Stimulated activated CD4-positive, alpha-beta T cell treated with anti-CD3 and anti-CD28 coated beads, Interleukin-4, amount 100 ng/mL, for 24 hours (primary cell): Measurements from ENCODE around the gene SLCO4A1.

ENCODE experiments used
- DNase-seq: peaks from one replicate; pipeline ENCODE4 v3.0.0-alpha.2; 2020

SLCO4A1 gene

DNA sequence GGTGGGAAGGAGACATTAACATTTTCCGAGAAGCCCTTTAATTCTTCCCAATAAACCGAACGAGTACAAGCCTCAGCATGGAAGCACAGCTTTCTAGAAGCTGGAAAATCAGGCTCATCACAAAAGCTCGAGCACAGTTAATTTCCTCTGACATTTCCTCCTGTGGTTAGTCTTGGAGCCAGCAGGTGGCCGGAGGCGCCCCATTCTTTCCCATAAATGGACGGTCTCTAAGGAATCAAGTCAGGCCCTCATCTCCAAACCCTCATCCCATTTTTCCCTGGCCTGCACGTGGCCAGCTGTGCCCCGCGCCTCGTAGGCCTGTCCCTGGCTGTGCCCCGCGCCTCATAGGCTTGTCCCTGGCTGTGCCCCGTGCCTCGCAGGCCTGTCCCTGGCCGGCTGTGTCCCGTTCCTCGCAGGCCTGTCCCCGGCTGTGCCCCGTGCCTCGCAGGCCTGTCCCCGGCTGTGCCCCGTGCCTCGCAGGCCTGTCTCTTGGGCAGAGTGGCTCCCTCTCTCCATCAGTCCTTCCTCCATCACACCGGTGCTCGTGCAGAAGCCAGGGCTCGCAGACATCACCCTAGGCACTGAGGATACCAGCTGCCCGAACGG is 46.7 kb downstream of the SLCO4A1 start:
- DNase-seq: no peak

DNA sequence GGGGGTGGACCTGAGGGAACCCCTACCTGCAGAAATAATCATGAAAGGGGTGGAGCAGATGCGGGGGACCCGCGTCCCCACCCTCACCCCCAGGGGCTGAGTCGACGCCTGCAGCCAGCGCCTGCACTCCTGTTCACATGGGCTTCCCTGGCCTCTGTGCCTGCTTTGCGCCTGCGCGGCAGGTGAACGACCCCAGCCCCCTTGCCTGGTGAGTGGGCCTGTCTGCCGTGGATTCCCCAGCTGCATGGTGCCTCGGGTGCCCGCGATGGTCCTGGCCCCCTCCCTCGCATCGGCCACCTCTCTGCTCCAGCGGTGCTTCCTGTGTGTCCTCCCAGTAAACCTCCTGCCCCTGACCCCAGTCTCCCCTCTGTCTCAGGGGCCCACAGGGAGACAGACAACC is 47.6 kb downstream of the SLCO4A1 start:
- DNase-seq: no peak

DNA sequence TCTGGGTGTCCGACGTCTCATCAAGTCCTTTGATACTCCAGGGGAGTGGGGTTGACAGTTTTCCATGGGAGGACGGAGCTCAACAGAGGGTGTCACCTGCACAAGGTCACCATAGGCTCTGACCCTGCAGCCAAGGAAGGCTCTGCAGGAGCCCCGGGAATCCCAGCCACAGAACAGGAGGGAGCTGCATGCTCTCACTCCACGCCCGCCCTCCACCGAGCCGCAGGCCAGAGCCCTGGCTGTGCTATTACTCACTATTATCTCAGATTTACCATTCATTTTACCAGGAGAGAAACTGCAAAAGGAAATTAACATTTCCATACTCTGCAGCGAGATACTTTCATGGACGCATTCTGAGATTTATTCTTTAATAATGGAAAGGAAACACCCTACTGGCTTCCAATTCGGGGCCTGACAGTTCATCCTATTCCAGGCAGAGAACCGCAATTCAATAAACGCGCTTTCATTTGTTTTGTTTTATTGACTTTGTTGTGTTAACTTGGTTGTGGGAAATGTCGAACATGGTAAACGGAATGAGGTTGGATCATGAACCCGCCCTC is 48.0 kb downstream of the SLCO4A1 start:
- DNase-seq: no peak

DNA sequence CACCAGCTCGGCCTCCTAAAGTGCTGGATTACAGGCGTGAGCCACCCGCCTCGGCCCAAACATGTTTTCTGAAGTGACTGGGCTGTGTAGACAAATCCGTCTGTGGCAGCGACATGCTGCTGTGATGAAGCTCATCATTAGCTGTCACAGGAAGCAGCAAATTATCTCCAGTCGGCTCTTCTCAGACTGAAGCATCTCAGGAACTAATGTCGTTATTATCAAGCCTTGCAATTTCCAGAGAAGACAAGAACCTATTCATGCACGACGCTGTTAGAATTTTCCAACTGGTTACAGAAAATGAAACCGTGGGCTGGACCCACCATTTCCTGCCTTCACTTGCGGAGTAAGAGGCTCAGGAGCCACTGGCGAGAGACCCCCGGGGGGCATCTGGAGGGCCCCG is 49.2 kb downstream of the SLCO4A1 start:
- no peak for DNase-seq

DNA sequence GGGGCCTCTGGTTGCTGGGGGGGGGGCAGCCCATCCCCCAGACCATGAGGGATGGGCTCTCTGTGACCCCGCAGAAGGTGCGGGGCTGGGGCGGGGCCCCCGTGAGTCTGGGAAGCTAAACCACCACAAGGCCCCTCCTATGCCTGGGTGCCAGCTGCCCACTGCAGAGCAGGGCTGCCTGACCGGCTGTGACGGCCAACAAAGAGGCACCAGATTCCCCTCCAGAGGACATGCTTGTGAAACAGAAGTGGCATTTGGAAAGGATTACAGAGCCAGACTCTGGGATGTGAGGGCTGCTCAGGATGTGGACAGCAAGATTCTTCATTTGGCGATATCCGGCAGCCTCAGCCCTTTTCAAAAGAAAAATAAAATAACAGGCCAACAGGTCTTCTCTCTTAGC is 49.9 kb downstream of the SLCO4A1 start:
- DNase-seq: no peak

DNA sequence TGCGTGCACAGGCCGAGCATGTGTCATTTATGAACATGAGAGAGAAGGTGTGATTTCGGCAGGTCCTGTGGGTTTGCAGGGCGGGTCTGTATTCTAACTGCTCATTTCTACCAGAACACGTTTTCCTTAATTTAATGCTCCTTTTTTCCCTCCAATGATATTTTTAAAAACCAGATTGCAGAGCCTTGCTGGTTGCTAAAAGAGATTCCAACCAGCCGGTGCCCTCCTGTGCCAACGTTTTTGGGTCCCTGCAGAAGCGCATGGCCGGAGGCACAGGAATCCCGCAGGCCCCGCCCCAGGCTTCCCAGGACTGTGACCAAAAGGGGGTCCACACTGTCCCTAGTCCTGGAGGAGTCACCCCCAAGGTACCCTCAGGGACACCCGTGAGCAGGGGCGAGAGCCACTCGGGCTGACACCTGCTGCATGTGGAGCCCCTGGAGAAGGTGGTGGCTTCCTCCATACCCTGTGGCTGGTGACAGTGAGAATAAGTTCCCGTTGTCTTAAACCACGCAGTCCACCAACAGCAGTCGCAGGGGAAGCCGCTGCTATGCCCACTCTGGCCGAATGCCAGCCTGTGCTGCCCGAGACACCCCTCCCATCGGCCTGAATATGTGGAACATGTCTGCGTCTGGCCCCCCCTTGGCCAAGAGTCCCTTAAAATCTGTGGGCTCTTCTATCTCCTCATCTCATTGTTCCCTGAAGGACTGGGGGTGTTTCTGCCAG is 50.7 kb downstream of the SLCO4A1 start:
- DNase-seq: no peak

DNA sequence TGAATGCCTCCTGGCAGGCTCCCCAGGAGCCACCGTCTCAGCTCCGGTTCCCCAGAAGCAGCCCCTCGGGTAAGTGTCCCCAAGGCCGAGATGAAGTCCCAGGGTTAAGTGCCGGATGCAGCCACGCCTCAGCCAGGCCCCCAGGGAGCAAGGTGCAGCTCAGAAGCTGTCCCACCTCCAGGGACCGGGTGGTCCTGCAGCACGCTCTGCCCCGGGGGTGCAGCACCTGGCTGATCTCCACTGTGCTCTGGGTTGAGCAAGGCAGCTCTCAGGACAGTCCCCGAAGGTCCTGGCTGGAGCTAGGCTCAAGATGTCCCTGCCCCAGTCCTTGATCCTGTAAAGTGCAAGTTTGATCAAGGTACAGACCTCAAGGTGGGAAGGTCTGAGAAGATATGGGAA is 51.2 kb downstream of the SLCO4A1 start:
- no peak for DNase-seq

DNA sequence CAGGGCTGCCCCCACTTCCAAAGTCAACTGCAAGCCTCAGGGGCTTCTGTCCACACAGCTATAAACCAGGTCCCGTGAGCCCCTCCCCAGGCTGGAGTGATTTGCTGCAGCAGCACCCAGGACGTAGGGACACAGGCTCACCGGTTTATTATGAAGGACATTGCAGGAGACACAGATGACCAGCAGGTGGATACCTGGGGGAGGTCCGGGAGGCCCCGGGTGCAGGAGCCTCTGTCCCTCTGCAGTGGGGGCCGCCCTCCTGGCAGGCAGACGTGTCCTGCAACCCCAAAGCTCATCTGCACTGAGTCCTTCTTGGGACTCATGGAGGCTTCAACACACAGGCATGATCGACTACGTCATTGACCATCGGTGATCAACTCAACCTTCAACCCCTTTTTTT is 51.8 kb downstream of the SLCO4A1 start:
- DNase-seq: no peak

DNA sequence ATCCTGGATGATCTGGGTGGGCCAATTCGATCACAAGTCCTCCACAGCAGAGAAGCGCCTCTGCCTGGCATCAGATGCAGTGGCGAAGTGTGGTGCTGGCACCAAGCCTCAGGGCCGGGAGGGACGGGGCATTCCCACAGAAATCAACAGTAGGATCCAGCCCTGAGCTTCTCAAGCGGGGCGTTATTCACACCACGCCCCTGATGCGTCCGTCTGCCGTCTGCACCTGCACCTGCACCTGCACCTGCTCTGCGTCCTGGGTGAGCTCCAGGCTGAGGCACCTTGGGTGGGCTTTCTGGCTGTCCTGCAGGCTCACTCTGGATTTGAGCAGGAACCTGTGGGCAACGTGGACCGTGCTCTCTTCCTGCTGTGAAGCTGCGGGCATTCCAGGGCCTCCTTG is 52.6 kb downstream of the SLCO4A1 start:
- no peak for DNase-seq

DNA sequence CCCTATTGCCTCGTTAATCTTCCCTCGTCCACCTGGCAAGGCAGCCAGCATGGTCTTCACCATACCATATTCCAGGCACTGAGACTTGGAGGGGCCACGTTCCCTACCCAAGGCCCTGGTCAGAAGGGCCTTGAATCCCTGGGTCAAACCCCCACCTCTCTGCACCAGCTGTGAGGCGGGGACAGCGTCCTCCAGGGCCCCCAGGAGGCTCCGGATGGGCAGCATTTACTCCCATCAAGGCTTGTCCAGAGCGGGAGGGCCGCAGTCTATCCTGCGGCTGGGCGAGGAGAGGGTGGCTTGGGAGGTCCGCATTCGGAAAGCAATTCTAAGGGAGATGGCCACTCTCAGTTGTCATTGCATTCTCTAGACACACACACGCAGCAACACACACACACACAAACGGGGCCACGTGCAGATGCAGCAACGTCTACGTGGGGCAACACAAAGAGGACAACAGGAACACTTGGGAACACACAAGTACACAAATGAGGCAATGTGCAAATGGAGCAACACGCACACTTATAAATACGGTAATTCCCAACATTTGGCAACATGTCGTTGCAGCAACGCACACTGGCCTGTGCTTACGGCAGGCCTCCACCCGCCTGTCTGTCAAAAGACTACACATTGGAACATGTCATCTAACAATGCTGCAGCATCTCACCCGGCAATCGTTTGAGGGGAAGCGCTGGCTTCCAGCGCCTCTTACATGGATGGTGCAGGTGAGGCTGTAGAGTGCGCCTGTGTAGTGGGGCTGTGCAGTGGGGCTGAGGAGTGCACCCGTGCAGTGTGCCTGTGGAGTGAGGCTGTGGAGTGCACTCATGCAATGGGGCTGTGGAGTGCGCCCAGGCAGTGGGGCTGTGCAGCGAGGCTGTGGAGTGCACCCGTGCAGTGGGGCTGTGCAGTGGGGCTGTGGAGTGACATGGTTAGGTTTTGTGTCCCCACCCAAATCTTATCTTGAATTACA is 53.4 kb downstream of the SLCO4A1 start:
- no peak for DNase-seq

DNA sequence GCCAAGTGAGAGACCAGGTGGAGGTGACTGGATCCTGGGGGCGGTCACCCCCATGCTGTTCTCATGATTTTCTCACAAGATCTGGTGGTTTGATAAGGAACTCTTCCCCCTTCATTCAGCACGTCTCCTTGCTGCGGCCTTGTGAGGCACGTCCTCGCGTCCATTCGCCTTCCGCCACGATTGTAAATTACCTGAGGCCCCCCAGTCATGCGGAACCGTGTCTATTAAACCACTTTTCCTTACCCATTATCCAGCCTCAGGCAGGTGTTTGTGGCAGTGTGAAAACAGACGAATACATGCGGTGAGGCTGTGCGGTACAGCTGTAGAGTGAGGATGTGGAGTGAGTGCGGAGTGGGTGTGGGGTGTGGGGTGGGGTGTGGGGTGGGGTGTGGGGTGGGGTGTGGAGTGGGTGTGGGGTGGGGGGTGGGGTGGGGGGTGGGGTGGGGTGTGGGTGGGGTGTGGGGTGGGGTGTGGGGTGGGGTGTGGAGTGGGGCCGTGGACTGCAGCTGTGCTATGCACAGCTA is 54.2 kb downstream of the SLCO4A1 start:
- DNase-seq: no peak

DNA sequence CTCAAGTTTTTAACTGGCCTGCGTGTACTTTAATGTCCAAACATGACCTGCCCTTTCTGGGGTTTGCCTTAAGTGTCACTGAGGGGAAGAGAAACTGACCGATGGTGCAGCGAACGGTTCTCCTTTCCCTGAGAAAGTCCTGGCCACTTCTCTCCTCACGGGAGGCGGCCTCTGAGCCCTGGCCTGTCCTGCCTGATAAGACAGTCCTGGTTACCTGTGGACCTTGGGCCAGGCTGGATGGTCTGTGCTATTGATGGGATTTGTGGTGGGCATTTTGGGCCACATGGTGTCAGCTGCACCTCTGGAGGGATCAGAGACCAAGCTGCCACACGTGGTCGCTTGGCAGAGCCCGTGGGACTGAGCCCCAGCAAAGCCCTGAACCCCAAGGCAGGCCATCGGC is 54.7 kb downstream of the SLCO4A1 start:
- DNase-seq: no peak

DNA sequence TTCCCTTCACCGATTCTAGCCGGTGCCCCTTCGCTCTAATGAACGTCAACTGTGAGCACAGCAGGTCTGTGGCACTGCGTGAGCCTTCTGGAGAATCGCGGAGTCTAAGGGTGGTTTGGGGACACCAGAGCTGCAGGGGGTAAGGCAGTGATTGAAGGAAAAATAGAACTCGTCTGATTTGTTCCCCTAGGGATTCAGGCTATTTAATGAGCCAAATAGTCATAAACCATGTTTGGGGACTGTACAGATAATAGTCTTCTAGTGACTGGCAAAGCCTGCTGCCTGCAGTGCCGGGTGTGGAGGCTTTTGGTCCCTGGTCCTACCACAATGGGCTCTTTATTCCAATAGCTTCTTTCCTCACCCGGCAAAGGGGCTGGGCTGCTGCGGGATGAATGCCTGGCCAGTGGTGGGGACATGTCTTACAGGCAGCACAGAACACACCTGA is 55.2 kb downstream of the SLCO4A1 start:
- no peak for DNase-seq

DNA sequence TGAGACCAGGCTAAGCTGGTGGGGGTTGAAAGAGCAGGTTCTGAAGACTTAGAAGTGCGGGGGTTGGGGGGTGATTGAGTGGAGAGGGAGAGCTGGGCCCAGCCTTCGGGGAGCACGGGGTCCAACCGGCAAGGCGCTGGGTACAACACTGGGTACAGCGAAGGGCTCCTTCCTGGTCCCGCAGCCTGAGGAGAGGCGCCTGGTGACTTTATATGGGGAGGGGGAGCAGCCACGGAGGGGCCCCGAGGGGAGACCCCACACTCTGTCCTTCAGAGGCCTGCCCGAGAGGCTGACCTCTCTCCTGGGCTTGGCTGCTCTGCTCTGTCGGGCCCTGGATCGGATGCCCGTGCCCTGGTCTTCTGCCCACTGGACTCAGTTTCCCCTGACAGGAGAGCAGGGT is 55.9 kb downstream of the SLCO4A1 start:
- DNase-seq: no peak

DNA sequence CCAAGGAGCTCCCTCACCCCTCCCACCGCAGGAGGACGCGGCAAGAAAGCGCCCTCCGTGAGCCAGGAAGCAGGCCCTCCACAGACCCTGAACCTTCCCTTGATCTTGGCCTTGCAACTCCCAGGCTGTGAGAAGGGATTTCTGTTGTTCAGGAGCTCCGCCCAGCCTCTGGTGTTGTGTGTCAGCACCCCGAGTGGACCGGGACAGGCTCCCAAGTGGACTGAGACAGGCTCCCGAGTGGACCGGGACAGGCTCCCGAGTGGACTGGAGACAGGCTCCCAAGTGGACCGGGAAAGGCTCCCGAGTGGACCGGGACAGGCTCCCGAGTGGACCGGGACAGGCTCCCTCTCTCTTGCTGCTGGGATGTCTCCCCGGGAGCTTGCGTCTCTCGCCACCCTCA is 57.0 kb downstream of the SLCO4A1 start:
- no peak for DNase-seq

DNA sequence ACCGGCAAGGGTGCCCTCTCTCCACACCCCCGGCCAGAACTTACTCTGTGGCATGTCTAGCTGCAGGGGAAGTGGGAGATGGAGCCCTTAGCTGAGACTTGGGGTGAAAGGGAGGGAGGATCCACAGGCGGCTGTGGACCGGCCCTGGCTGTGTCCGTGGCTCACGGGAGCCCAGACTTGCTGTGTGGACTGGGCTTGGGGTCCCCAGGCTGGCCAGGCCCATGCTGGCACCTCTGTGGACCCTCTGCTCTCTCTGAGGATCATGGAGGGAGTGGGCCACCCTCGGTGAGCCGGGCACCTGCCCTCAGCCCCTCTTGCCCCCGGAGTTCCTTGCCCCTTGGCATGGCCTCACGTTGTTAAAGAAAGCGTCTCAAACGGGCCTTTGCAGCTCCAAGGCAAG is 57.4 kb downstream of the SLCO4A1 start:
- DNase-seq: no peak

DNA sequence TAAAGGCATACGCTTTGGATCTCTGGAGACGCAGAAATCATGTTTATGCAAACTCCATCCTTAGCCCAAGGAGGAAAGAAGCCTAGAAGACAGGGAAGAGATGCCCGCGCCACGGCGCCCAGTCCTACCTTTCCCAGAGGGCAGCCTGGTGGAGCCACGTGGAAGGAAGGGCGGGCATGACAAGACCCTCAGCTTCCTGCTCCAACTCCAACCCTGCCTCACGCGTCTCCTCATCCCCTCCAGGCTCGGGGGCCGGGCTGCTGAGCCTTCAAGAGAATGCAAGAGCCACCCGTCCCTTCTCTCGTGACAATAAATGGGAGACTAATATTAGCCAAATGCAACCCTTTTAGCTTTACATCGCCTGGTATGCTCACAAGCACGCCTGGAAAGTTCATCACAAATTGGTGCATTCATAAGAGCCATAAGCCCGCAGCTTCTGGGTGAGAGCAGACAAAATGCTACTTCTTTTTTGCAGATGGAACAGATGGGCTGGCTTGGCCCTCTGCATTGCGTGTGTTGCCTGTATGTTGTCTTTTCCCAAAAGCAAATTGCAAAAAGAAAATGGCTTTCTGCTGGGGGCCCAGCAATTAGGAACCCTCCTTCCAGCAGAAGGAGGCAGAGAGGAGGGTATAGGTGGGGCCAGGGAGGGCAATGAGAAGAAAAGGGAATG is 58.1 kb downstream of the SLCO4A1 start:
- DNase-seq: no peak

DNA sequence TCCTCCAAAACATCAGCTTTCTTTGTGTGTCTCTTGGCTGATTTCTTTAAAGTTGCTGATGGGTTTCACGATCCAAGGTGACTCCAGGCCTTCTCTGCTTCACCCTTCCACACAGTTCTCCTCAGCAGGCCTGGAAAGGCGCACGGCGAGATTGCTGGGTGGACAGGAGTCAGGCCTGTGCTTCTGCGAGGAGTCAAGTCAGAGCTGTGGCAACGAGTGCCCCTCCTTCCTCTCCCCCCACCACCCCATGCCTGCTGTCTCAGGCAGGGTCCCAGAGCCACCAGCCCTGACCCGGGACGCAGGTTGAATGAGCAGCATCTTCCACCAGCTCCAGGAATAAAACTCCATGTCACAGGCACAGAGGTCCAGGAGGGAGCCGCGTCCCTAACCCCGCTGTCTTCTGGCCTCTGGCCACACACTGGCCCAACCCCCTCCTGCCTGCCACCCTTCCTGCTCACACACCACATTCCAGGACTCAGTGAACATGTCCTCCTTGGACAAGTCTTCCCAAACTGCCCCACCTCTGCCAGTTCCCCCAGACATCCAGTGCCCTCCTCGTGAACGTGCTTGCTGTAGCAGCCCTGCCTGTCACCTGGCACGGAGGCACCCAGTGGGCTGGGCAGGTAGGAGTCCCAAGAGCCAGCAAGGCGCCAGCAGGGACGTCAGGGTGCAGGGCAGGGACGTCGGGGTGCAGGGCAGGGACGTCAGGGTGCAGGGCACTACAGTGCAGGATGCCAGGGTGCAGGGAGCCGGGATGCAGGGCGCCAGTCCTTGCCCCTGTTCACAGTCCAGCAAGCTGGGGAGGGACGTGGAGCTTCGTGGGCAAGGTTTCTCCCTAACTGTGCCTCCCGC is 59.1 kb downstream of the SLCO4A1 start:
- DNase-seq: no peak

DNA sequence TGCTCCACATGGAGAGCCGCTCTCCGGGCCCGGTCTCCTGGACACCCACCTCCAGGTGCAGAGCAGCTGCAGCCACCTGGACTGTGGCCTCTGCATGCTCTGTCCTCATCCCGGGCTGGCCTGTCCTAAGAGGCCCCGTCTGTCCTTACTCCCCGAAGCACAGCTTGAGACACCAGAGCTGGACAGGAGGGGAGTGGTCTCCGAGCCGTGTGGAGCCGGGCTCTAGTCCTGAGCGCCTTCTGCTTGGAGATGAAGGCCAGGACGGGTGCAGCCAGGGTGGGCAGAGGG is 59.7 kb downstream of the SLCO4A1 start:
- DNase-seq: no peak

DNA sequence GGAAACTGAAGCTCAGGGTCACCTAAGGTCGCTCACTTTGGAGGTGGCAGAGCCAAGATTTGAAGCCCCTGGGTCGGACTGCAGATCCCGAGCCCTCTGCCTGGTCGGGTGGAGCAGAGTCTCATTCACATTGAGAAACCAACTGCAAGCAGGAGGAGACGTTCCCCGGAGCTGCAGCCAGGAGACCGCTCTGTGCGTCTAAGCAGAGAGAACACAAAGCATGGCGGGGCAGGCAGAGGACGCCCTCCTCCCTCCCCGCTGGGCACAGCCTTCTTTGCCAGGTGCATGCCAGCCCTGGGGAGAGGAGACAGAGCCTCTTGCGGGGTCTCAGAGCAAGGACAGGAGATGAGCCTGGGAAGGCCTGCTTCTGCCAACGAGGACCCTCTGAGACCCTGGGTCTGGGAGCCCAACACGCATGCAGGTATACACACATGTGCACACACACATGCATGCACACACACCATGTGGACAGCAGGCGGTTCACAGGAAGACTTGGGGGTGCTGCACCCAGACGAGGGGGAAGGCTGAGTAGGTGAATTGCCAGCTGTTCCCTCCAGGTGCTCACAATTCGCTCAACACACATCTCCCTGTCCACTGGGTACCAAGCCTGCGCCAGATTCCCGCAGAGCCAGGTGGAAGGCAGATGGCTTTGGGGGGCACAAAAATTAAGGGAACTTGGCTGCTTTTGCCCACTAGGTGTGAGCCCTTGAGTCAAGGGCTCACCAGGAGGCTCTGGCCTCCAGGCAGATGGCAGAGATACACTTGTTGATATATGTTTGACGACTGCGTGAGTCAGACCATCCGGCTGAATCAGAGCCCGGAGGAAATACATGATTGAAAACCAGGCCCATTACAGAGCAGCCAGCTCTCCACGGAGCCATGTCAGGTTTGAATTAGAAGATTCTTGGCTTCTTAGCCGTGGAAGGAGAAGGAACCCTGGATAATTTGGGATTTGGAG is 60.9 kb downstream of the SLCO4A1 start:
- peak; percentile 19 for DNase-seq

DNA sequence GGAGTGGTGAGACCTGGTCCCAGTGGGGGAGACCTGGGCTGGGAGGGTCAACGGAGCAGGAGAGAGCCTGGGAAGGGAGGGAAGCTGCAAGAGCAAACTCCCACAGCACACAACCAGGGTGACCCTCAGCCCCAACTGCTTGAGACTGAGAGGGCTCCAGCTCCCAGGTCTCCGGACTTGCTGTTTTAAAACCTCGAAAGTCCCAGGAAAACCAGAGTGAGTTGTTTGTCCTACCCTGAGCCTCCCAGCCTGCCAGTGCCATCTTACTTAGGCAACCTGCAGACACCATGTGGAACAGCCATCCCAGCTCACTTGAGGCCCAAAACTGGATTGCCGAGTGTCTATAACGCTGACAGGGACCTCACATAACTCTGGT is 61.5 kb downstream of the SLCO4A1 start:
- DNase-seq: no peak
